Neuronal stem cell (in vitro differentiated cells): ENCODE measurements around the gene NEURL4.

Experiments
- DNase-seq: peaks from one replicate; pipeline ENCODE4 v3.0.0-alpha.2; 2013; ENCODE audit warnings: low spot score
- H2AFZ ChIP-seq: one replicate; pipeline ENCODE4 v1.6.1; 2013; ENCODE audit warnings: mild to moderate bottlenecking, low read length, inconsistent platforms
- H2AK5ac ChIP-seq: 2 replicates; pipeline ENCODE4 v1.6.1; 2013; ENCODE audit warnings: low read depth, mild to moderate bottlenecking, inconsistent platforms, low read length, moderate library complexity, mixed read lengths
- H2BK120ac ChIP-seq: 2 replicates; pipeline ENCODE4 v1.6.1; 2013; ENCODE audit warnings: low read depth, mild to moderate bottlenecking, inconsistent platforms, low read length, moderate library complexity, mixed read lengths
- H2BK12ac ChIP-seq: one replicate; pipeline ENCODE4 v1.6.1; 2013; ENCODE audit warnings: low read length, inconsistent platforms
- H2BK15ac ChIP-seq: 2 replicates; pipeline ENCODE4 v1.6.1; 2013; ENCODE audit warnings: mild to moderate bottlenecking, low read length, inconsistent platforms, mixed read lengths
- H2BK5ac ChIP-seq: one replicate; pipeline ENCODE4 v1.6.1; 2013; ENCODE audit warnings: inconsistent platforms, mild to moderate bottlenecking, low read length, moderate library complexity
- H3K14ac ChIP-seq: one replicate; pipeline ENCODE4 v1.6.1; 2013; ENCODE audit warnings: low read length, inconsistent platforms
- H3K18ac ChIP-seq: 2 replicates; pipeline ENCODE4 v1.6.1; 2013; ENCODE audit warnings: low read length, inconsistent platforms
- H3K23ac ChIP-seq: 2 replicates; pipeline ENCODE4 v1.6.1; 2013; ENCODE audit warnings: low read depth, mild to moderate bottlenecking, mixed read lengths, low read length, inconsistent platforms; ENCODE audit not compliant: poor library complexity
- H3K27ac ChIP-seq: replicated peaks from 3 replicates; pipeline ENCODE4 v1.5.1; 2013; ENCODE audit warnings: low read length, inconsistent platforms
- H3K27me3 ChIP-seq, 3 experiments: 2 replicates each; pipeline ENCODE4 v1.6.1; 2013; ENCODE audit warnings: low read length in 3 of 3, mild to moderate bottlenecking in 2 of 3, inconsistent platforms in 1 of 3, low read depth in 1 of 3, mixed read lengths in 1 of 3, moderate library complexity in 1 of 3; ENCODE audit not compliant: control insufficient read depth in 3 of 3, insufficient read depth in 3 of 3
- H3K36me3 ChIP-seq, 2 donors: replicated peaks in 1 of 2; 2 replicates each; pipeline ENCODE4 v1.6.1; 2013; ENCODE audit warnings: low read length in 2 of 2; ENCODE audit not compliant: control insufficient read depth in 2 of 2, insufficient read depth in 2 of 2
- H3K4ac ChIP-seq: 2 replicates; pipeline ENCODE4 v1.6.1; 2013; ENCODE audit warnings: inconsistent platforms, mild to moderate bottlenecking, low read length, moderate library complexity
- H3K4me1 ChIP-seq, 2 donors: 1 replicate in 1 of 2; 2 replicates in 1 of 2; pipeline ENCODE4 v1.6.1; 2013; ENCODE audit warnings: low read length in 2 of 2, low read depth in 1 of 2; ENCODE audit not compliant: control insufficient read depth in 2 of 2, insufficient read depth in 1 of 2
- H3K4me2 ChIP-seq: one replicate; pipeline ENCODE4 v1.6.1; 2013; ENCODE audit warnings: mild to moderate bottlenecking, low read length, inconsistent platforms; ENCODE audit not compliant: insufficient read depth, poor library complexity, severe bottlenecking
- H3K4me3 ChIP-seq, 2 donors: 2 replicates each; pipeline ENCODE4 v1.5.1; 2013; ENCODE audit warnings: low read length in 2 of 2, mild to moderate bottlenecking in 2 of 2, inconsistent platforms in 1 of 2, moderate library complexity in 1 of 2
- H3K79me1 ChIP-seq: one replicate; pipeline ENCODE4 v1.6.1; 2013; ENCODE audit warnings: low read depth, mild to moderate bottlenecking, inconsistent platforms, low read length, moderate library complexity
- H3K9ac ChIP-seq: one replicate; pipeline ENCODE4 v1.6.1; 2013; ENCODE audit warnings: mild to moderate bottlenecking, low read depth, low read length, inconsistent platforms; ENCODE audit not compliant: poor library complexity
- H3K9me3 ChIP-seq, 2 donors: replicated peaks in 1 of 2; 2 replicates each; pipeline versions ENCODE3 to v1.6.1; 2013; ENCODE audit warnings: low read length in 2 of 2, mild to moderate bottlenecking in 2 of 2, inconsistent platforms in 1 of 2, low read depth in 1 of 2, mixed read lengths in 1 of 2, moderate library complexity in 1 of 2; ENCODE audit not compliant: control insufficient read depth in 2 of 2, insufficient read depth in 1 of 2
- H4K8ac ChIP-seq: one replicate; pipeline ENCODE4 v1.6.1; 2013; ENCODE audit warnings: low read depth, mild to moderate bottlenecking, inconsistent platforms, low read length, moderate library complexity
- H4K91ac ChIP-seq: one replicate; pipeline ENCODE4 v1.6.1; 2013; ENCODE audit warnings: low read length, low read depth, mild to moderate bottlenecking, inconsistent platforms; ENCODE audit not compliant: poor library complexity
- WGBS, 2 donors: extraction: QIAGEN DNeasy Blood & Tissue Kit; methylation state at CpG; one replicate each; pipeline ENCODE4 v1.1.7; 2013; ENCODE audit warnings: missing lambda C conversion rate in 2 of 2, mixed read lengths in 1 of 2; ENCODE audit not compliant: insufficient read length in 2 of 2, insufficient replicate concordance in 1 of 2; ENCODE audit errors: extremely low coverage in 2 of 2; 5-methylcytosine and 5-hydroxymethylcytosine counted together

NEURL4 gene

DNA sequence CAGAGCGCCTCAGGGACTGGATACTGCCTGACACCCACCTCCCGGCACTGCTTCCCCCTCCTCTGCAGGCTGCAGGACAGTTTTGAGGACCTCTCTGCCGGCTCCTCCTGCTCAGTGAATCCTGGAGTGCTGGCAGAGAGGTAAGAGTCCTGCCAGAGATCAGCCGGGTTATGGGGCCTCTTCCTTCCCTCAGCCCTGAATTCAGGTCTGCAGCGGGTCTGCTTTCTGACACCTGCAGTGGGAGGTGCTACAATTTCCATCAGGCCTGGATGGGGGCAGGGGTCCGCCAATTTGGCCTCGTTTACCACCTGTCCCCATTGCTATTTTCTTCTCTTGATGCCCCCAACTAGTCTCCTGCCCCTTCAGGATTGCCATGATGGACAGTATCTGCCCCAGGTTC, 3.0 kb upstream of the NEURL4 start:
- H3K4me2 ChIP-seq: no peak overlapping the region
- no peak overlapping the region for H2AFZ ChIP-seq
- no peak overlapping the region for H3K4ac ChIP-seq
- H3K36me3 ChIP-seq: peaks cover 0 to 2% of the 10 kb centered on the region in 2 donors
- peak overlapping the region; percentile 79 for H2BK15ac ChIP-seq
- no peak overlapping the region for H3K27ac ChIP-seq
- H3K9me3 ChIP-seq: no peaks in the 10 kb centered on the region
- H3K4me1 ChIP-seq: peaks cover 17 to 27% of the 10 kb centered on the region in 2 donors
- no peak overlapping the region for H3K18ac ChIP-seq
- no peak overlapping the region for H4K91ac ChIP-seq
- H3K4me3 ChIP-seq: no peak overlapping the region
- DNase-seq: no peak
- no peak overlapping the region for H3K9ac ChIP-seq
- no peak overlapping the region for H2BK120ac ChIP-seq
- no CpG with 5 or more reads among the region's 7 CpGs for WGBS, 2 donors
- H2BK12ac ChIP-seq: no peak overlapping the region
- no peak overlapping the region for H4K8ac ChIP-seq
- peak overlapping the region; percentile 91 for H2AK5ac ChIP-seq
- H3K23ac ChIP-seq: no peak overlapping the region
- peaks cover 11% of the 10 kb centered on the region for H3K79me1 ChIP-seq
- H2BK5ac ChIP-seq: no peak overlapping the region
- H3K27me3 ChIP-seq: no peaks in the 10 kb centered on the region
- no peak overlapping the region for H3K14ac ChIP-seq

DNA sequence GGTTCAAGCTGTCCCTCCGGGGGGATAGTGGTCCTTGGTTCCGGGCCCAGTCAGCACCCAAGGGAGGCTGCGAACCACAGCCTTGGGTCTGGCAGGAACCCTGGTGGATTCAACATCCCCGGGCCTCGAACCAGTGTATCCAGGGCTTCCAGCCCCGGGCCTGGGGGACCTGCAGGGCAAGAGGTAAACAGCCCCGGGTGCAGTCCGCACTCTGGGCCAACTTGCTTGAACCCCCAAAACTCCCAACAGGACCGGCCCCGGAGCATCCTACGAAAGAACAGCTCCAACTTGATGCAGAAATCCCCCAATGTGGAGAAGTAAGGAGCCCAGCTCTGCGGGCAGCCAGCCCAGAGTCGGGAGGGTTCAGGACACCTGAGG, 1.5 kb upstream of the NEURL4 start:
- Histone ChIP-seq H2BK12ac (peak overlapping the region; percentile 7), H3K4me3 (peak overlapping the region; percentile 77 to 96), H3K4me2 (peak overlapping the region; percentile 87), H3K4ac (peak overlapping the region; percentile 14), H3K4me1 (peaks cover 14 to 19% of the 10 kb centered on the region in 2 donors), H3K27me3 (no peaks in the 10 kb centered on the region), H3K79me1 (peaks cover 14% of the 10 kb centered on the region), H2BK120ac (peak overlapping the region; percentile 89), H2BK15ac (peak overlapping the region; percentile 93), H3K23ac (no peak overlapping the region), H4K8ac (peak overlapping the region; percentile 93), H2AK5ac (peak overlapping the region; percentile 99), H4K91ac (peak overlapping the region; percentile 14), H3K9me3 (no peaks in the 10 kb centered on the region), H3K36me3 (peaks cover 8 to 17% of the 10 kb centered on the region in 2 donors), H2AFZ (peak overlapping the region; percentile 86), H3K9ac (peak overlapping the region; percentile 88), H3K14ac (no peak overlapping the region), H3K27ac (peak overlapping the region; percentile 94), H3K18ac (peak overlapping the region; percentile 99), H2BK5ac (peak overlapping the region; percentile 80)
- no peak for DNase-seq
- WGBS, 2 donors: no CpG with 5 or more reads among the region's 13 CpGs

DNA sequence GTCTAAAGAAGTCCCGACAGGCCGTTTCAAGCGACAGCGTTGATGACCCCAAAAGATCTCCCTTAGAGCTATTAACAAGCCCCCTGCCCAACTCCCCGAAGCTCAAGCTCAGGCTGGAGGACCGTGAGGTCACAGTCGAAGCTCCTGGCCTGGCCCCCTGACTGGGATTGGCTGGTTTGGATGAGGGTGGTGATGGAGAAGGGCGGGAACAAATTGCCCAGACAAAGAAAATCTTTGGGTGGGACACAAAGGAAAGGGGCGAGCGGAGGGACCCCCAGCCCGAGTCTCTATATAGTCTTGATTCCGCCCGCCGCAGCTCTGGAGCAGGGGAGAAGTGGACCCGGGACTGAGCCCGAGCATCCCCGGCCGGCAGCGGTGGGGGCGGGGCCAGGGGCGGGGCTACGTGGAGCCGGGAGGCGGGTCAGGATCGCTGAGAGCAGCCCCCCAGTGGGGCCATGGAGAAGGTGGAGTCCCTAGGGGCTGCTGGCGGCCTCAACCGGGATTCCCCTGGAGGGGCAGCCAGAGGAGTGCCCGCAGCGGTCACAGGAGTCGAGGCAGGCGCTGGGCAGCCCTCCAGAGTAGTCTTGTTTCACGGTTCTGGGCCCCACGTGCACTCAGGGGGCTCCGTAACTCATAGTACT, 982 bp upstream of the NEURL4 start:
- Histone ChIP-seq H3K4me1 (peaks cover 13 to 15% of the 10 kb centered on the region in 2 donors), H3K23ac (no peak overlapping the region), H2AK5ac (peak overlapping the region; percentile 99), H2BK5ac (peak overlapping the region; percentile 80), H4K91ac (peak overlapping the region; percentile 14), H3K18ac (peak overlapping the region; percentile 99), H3K9me3 (no peaks in the 10 kb centered on the region), H3K36me3 (peaks cover 11 to 22% of the 10 kb centered on the region in 2 donors), H2AFZ (peak overlapping the region; percentile 86), H3K4me2 (peak overlapping the region; percentile 87), H3K4me3 (peak overlapping the region; percentile 96 to 99), H3K27ac (peak overlapping the region; percentile 94), H2BK120ac (peak overlapping the region; percentile 89), H3K4ac (peak overlapping the region; percentile 14), H4K8ac (peak overlapping the region; percentile 93), H3K27me3 (no peaks in the 10 kb centered on the region), H3K79me1 (peaks cover 14% of the 10 kb centered on the region), H2BK15ac (peak overlapping the region; percentile 93), H3K9ac (peak overlapping the region; percentile 88), H2BK12ac (no peak overlapping the region), H3K14ac (no peak overlapping the region)
- peak; percentile 88 for DNase-seq
- WGBS, 2 donors: no CpG with 5 or more reads among the region's 34 CpGs

DNA sequence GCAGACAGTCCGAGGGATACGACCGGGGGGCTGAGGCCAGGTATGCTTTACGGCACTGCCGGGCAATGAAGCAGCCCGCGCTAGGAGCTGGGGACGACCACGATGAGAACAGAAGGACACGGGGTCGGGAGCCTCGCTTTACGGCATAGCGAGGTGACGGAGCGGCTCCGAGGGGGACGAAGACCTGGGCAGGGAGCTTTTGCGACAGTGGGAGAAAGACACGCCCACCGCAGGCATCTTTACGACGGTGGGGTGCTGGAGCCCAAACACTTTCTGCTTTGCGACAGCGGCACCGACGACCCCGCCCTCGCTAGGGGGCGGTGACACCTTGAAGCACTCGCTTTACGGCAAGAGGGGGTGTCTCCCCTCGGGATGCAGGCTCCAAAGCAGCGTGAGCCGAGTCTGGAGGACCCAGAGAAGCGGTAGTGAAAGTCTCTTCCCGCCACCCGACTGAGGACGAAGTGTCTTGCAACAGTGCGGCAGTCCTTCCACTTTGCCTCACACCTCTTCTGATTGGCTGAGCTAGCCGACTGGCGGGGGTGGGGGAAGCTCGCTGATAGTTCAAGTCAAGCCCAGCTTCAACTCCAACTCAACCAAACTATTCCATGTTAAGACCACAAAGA, 350 bp upstream of the NEURL4 start:
- Histone ChIP-seq H2AFZ (peak overlapping the region; percentile 86), H3K4me3 (peak overlapping the region; percentile 96 to 99), H2BK120ac (no peak overlapping the region), H3K4me1 (peaks cover 13 to 15% of the 10 kb centered on the region in 2 donors), H2BK5ac (peak overlapping the region; percentile 85), H3K27ac (peak overlapping the region; percentile 94), H3K27me3 (no peaks in the 10 kb centered on the region), H3K36me3 (peaks cover 15 to 27% of the 10 kb centered on the region in 2 donors), H2BK15ac (no peak overlapping the region), H3K4ac (no peak overlapping the region), H4K91ac (no peak overlapping the region), H3K4me2 (peak overlapping the region; percentile 87), H3K23ac (peak overlapping the region; percentile 100), H4K8ac (no peak overlapping the region), H3K9ac (peak overlapping the region; percentile 97), H2AK5ac (no peak overlapping the region), H3K14ac (no peak overlapping the region), H3K9me3 (no peaks in the 10 kb centered on the region), H3K79me1 (peaks cover 14% of the 10 kb centered on the region), H3K18ac (peak overlapping the region; percentile 95), H2BK12ac (no peak overlapping the region)
- no CpG with 5 or more reads among the region's 43 CpGs for WGBS, 2 donors
- DNase-seq: peak; percentile 99
